ENCODE measurements around the gene PDCD5.
"Not testable (repeated sequence)": the region's sequence is repeated elsewhere in the genome, so short reads cannot be mapped to it uniquely, and the experiment has no call there.

DNA sequence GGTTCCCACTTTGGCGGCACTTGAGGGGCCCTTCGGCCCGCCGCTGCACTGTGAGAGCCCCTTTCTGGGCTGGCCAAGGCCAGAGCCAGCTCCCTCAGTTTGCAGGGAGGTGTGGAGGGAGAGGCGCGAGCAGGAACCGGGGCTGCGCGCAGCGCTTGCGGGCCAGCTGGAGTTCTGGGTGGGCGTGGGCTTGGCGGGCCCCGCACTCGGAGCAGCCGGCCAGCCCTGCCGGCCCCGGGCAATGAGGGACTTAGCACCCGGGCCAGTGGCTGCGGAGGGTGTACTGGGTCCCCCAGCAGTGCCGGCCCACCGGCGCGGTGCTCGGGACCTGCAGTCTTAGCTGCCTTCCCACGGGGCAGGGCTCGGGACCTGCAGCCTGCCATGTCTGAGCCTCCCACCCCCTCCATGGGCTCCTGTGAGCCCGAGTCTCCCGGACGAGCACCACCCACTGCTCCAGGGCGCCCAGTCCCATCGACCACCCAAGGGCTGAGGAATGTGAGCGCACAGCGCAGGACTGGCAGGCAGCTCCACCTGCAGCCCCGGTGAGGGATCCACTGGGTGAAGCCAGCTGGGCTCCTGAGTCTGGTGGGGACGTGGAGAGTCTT is 9.4 kb upstream of the PDCD5 start:
- not testable (repeated sequence) for TF ChIP-seq EZH2phosphoT487 (IDR thresholded peaks at IDR 0.05; ENCODE audit: unreplicated experiment); CREB1 (CRISPR knock-in tag; IDR thresholded peaks at IDR 0.05; ENCODE audit: low read depth)
- TF ChIP-seq, protein P1, sequence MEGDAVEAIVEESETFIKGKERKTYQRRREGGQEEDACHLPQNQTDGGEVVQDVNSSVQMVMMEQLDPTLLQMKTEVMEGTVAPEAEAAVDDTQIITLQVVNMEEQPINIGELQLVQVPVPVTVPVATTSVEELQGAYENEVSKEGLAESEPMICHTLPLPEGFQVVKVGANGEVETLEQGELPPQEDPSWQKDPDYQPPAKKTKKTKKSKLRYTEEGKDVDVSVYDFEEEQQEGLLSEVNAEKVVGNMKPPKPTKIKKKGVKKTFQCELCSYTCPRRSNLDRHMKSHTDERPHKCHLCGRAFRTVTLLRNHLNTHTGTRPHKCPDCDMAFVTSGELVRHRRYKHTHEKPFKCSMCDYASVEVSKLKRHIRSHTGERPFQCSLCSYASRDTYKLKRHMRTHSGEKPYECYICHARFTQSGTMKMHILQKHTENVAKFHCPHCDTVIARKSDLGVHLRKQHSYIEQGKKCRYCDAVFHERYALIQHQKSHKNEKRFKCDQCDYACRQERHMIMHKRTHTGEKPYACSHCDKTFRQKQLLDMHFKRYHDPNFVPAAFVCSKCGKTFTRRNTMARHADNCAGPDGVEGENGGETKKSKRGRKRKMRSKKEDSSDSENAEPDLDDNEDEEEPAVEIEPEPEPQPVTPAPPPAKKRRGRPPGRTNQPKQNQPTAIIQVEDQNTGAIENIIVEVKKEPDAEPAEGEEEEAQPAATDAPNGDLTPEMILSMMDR (conservative IDR thresholded peaks at IDR 0.05; ENCODE audit: low read depth in 2 of 2): not testable (repeated sequence)
- TF ChIP-seq, protein P2, sequence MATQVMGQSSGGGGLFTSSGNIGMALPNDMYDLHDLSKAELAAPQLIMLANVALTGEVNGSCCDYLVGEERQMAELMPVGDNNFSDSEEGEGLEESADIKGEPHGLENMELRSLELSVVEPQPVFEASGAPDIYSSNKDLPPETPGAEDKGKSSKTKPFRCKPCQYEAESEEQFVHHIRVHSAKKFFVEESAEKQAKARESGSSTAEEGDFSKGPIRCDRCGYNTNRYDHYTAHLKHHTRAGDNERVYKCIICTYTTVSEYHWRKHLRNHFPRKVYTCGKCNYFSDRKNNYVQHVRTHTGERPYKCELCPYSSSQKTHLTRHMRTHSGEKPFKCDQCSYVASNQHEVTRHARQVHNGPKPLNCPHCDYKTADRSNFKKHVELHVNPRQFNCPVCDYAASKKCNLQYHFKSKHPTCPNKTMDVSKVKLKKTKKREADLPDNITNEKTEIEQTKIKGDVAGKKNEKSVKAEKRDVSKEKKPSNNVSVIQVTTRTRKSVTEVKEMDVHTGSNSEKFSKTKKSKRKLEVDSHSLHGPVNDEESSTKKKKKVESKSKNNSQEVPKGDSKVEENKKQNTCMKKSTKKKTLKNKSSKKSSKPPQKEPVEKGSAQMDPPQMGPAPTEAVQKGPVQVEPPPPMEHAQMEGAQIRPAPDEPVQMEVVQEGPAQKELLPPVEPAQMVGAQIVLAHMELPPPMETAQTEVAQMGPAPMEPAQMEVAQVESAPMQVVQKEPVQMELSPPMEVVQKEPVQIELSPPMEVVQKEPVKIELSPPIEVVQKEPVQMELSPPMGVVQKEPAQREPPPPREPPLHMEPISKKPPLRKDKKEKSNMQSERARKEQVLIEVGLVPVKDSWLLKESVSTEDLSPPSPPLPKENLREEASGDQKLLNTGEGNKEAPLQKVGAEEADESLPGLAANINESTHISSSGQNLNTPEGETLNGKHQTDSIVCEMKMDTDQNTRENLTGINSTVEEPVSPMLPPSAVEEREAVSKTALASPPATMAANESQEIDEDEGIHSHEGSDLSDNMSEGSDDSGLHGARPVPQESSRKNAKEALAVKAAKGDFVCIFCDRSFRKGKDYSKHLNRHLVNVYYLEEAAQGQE (IDR thresholded peaks at IDR 0.05; ENCODE audit: unreplicated experiment): not testable (repeated sequence)

Measured in GM23338 (cell line).